PC-9 (cell line): ENCODE data around the gene DOP1A. TPM values are rescaled to one million over a fixed set of nuclear protein-coding genes. Genes with fewer than 3 reads are reported as not detected.
A peak's percentile ranks its signal among the peaks of the same experiment; 100 is the strongest.

Experiments
- BruUV-seq: library from RNA; stranded (reverse); fragments of 400-500 nt; replicated peaks from 2 replicates; lab custom pipeline; 2021; lab: Mats Ljungman, UMichigan
- CTCF ChIA-PET: fragments of 300-600 bp; sonication (Branson Sonifier 250); formaldehyde crosslinking; loops from one replicate; lab custom pipeline; 2022; ENCODE audit warnings: antibody characterized with exemption; lab: Charles Lee
- POLR2A ChIA-PET: fragments of 300-600 bp; sonication (Branson Sonifier 250); formaldehyde crosslinking; loops from one replicate; lab custom pipeline; 2022; ENCODE audit warnings: antibody characterized with exemption; ENCODE audit not compliant: unreplicated experiment; lab: Charles Lee
- DNase-seq, 2 experiments: peaks; one replicate each; pipeline versions ENCODE4 v3.0.0 to v3.0.0-alpha.2; 2015 to 2022; ENCODE audit warnings: mixed read lengths in 1 of 2
- H2AFZ ChIP-seq: fragments of 200-600 bp; sonication (generic); 2 replicates; pipeline ENCODE4 v1.8.1; 2017; ENCODE audit warnings: antibody characterized with exemption
- H3F3A ChIP-seq: fragments of 200-600 bp; sonication (generic); 2 replicates; pipeline ENCODE4 v1.8.1; 2017; ENCODE audit warnings: antibody characterized with exemption, mild to moderate bottlenecking, low read depth; ENCODE audit not compliant: insufficient read depth
- H3K27ac ChIP-seq: fragments of 200-600 bp; sonication (generic); 2 replicates; pipeline ENCODE4 v1.6.1; 2016; ENCODE audit warnings: mixed run types
- H3K27me3 ChIP-seq: fragments of 200-600 bp; sonication (generic); 2 replicates; pipeline ENCODE4 v1.6.1; 2016; ENCODE audit warnings: low read depth, mixed run types; ENCODE audit not compliant: insufficient read depth
- H3K36me3 ChIP-seq: fragments of 200-600 bp; sonication (generic); 2 replicates; pipeline ENCODE4 v1.6.1; 2016; ENCODE audit warnings: low read depth, mixed run types
- H3K4me1 ChIP-seq: fragments of 200-600 bp; sonication (generic); replicated peaks from 2 replicates; pipeline ENCODE4 v1.6.1; 2016; ENCODE audit warnings: mixed run types; ENCODE audit not compliant: insufficient read depth
- H3K4me2 ChIP-seq: fragments of 200-600 bp; sonication (generic); 2 replicates; pipeline ENCODE4 v1.6.1; 2017; ENCODE audit warnings: mixed run types
- H3K4me3 ChIP-seq: fragments of 200-600 bp; sonication (generic); 2 replicates; pipeline ENCODE4 v1.6.1; 2016; ENCODE audit warnings: mixed run types
- H3K79me2 ChIP-seq: fragments of 200-600 bp; sonication (generic); 2 replicates; pipeline ENCODE4 v1.6.1; 2017; ENCODE audit warnings: low read depth, mixed run types
- H3K9me2 ChIP-seq: fragments of 200-600 bp; sonication (generic); 2 replicates; pipeline ENCODE4 v1.8.1; 2017; ENCODE audit warnings: mild to moderate bottlenecking; ENCODE audit not compliant: insufficient read depth
- H3K9me3 ChIP-seq: fragments of 200-600 bp; sonication (generic); 2 replicates; pipeline ENCODE4 v1.8.1; 2016; ENCODE audit warnings: low read depth; ENCODE audit not compliant: insufficient read depth
- H4K20me1 ChIP-seq: fragments of 200-600 bp; sonication (generic); 2 replicates; pipeline ENCODE4 v1.8.1; 2017; ENCODE audit not compliant: insufficient read depth
- EZH2 ChIP-seq: fragments of 200-600 bp; sonication (generic); IDR thresholded peaks from 2 replicates; pipeline ENCODE4 v1.8.0; 2017; ENCODE audit warnings: antibody characterized with exemption, low read depth
- intact Hi-C: fragments of 100-400 bp; cut with micrococcal nuclease; formaldehyde crosslinking; loops from one replicate; pipeline ENCODE4 v1.10.0; 2022; ENCODE audit not compliant: unreplicated experiment
- total RNA-seq: library from RNA; stranded (reverse); gene quantifications from 2 replicates; pipeline ENCODE4 v1.2.3, GENCODE V29; 2021
- TF ChIP-seq, protein P1 (sequence below): fragments of 200-600 bp; sonication (generic); conservative IDR thresholded peaks from 2 replicates; pipeline ENCODE4 v1.6.1; 2017; ENCODE audit warnings: mixed run types, antibody characterized with exemption, mild to moderate bottlenecking, moderate library complexity

Gene DOP1A
- total RNA-seq, 1 experiment from 2014 or later, result 3.9 TPM

DNA sequence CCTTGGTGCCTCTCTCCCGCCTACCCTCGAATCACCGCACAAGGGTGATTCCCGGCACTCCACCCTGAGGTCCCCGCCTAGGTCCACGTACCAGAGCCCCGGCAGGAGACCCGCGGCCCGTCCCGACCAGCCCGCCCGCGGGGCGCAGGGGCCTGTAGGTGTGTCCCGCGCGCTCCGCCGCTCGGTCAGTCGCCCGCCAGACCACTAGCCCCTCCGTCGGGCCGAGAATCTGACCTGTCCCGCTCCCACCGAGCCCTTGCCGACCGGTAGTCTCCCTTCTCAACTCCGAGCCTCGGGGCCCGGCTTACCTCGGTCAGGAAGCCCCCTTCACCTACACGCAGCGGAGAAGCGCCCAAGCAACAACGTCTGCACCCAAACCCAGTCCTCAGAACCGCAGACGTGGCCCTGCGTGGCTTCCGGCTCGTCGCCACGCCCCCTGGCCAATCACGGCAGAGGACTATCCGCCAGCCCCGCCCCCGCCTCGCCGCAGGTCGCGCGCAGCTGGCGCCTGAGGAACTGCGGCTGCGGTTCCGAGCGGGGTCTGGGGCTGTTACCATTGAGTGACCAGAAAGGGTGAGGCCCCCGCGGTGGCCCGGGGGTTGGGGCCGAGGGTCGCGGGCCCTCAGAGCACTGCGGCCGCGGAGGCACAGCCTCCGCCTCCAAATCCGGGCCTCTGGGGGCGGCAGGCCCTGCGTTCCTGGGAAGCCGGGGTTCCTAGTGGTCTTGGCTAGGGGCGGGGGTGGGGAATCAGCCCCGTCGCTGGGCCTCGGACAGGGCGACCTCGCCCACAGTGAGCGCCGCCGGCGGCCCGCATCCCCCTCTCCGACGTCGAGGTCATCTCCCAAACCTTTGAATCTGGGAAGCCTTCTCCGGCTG lies 125.6 kb downstream of the DOP1A start, which contains the start of the genes PGM3 and RWDD2A:
Gene PGM3 (minus strand): TSS at position 395 of the 876 bp plus-strand sequence. CDS start 2,253 bp downstream, outside the sequence.
Gene RWDD2A (plus strand): TSS at position 487 of the 876 bp plus-strand sequence. CDS start 1,095 bp downstream, outside the sequence.
- Histone ChIP-seq H3K79me2 (peaks cover 9% of the 10 kb centered on the region), H3K4me1 (peaks cover 3% of the 10 kb centered on the region; the same call in 1 of the 2 replicates), H2AFZ (peak within 1 kb of the TSS; percentile 94), H3K27ac (no peak within 1 kb of the TSS), H3K9me2 (no peaks in the 10 kb centered on the region), H3F3A (no peaks in the 10 kb centered on the region), H4K20me1 (no peaks in the 10 kb centered on the region), H3K27me3 (no peaks in the 10 kb centered on the region), H3K36me3 (no peaks in the 10 kb centered on the region), H3K9me3 (no peaks in the 10 kb centered on the region), H3K4me2 (peak within 1 kb of the TSS; percentile 86), H3K4me3 (peak within 1 kb of the TSS; percentile 77)
- BruUV-seq, result TSS peak; percentile 33
- peak; percentile 58 to 85 for DNase-seq
- TF ChIP-seq, protein P1, sequence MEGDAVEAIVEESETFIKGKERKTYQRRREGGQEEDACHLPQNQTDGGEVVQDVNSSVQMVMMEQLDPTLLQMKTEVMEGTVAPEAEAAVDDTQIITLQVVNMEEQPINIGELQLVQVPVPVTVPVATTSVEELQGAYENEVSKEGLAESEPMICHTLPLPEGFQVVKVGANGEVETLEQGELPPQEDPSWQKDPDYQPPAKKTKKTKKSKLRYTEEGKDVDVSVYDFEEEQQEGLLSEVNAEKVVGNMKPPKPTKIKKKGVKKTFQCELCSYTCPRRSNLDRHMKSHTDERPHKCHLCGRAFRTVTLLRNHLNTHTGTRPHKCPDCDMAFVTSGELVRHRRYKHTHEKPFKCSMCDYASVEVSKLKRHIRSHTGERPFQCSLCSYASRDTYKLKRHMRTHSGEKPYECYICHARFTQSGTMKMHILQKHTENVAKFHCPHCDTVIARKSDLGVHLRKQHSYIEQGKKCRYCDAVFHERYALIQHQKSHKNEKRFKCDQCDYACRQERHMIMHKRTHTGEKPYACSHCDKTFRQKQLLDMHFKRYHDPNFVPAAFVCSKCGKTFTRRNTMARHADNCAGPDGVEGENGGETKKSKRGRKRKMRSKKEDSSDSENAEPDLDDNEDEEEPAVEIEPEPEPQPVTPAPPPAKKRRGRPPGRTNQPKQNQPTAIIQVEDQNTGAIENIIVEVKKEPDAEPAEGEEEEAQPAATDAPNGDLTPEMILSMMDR, result no peak
- TF ChIP-seq EZH2, result no peak
- CTCF ChIA-PET, result interaction anchor here (1.0 kb wide), 1 partner anchor 126 kb away, joined by 3 read pairs; the partner anchor contains the start of gene DOP1A
- POLR2A ChIA-PET, result no interaction called here
- intact Hi-C loops, result loop anchor here (5.0 to 10.0 kb wide), 2 partner anchors 126 to 948 kb away; partner anchors contain the start of genes DOP1A, IBTK and UBE3D

DNA sequence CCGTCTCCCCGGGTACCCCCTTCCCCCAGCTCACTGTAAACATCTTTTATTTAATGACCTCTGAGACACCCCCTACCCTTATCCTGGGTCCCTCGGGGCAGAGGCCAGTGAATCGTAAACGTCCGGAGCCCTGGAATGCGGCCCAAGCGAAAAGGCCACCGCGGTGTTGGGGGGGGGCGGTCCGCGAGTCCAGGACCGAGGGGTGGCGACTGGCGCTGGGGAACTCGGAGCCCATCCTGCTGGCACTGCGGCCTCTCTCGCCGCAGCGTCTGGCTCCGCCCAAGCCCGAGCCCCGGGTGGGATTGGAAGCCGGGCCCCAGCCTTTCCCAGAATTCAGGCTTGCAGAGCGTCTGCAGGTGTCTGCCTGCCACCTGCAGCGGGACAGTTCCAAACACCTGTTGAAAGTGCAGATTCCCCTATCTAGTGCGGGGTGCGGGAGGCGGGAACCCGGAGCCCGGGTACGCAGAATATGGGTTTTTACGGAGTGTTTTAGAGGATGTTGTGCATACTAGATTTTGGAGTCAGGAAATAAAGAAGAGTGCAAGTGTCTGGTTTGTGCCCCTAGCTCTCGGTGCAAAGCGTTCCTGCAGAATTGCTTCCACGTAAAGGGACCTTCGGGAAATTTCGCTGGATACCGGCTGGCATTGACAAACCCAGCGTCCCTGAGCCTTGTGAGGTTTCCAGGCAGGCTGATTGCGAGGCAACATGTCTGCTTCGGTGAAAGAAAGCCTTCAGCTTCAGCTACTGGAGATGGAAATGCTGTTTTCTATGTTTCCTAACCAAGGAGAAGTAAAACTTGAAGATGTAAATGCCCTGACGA lies 126.5 kb downstream of the DOP1A start:
- CTCF ChIA-PET, result interaction anchor here (0.6 to 1.0 kb wide), 2 partner anchors 51 to 126 kb away, joined by 3 read pairs; partner anchors contain the start of gene DOP1A

More for the DNA sequence above, 126.5 kb downstream of the DOP1A start:
- peak overlapping the region; percentile 94 for H2AFZ ChIP-seq
- H3K9me2 ChIP-seq, result no peaks in the 10 kb centered on the region
- H3K4me3 ChIP-seq, result peak overlapping the region; percentile 77
- intact Hi-C loops, result loop anchor here (5.0 to 10.0 kb wide), 2 partner anchors 127 to 949 kb away; partner anchors contain the start of genes DOP1A, IBTK and UBE3D
- H3K36me3 ChIP-seq, result no peaks in the 10 kb centered on the region
- H3K9me3 ChIP-seq, result no peaks in the 10 kb centered on the region
- peak overlapping the region; percentile 86 for H3K4me2 ChIP-seq
- TF ChIP-seq EZH2, result no peak
- TF ChIP-seq, protein P1, result no peak
- POLR2A ChIA-PET, result no interaction called here
- peak in 1 of 2 experiments; percentile 53 for DNase-seq
- H4K20me1 ChIP-seq, result no peaks in the 10 kb centered on the region
- no peak overlapping the region for H3K27ac ChIP-seq
- H3K79me2 ChIP-seq, result peaks cover 9% of the 10 kb centered on the region
- H3K27me3 ChIP-seq, result no peaks in the 10 kb centered on the region
- peaks cover 3% of the 10 kb centered on the region; the same call in 1 of the 2 replicates for H3K4me1 ChIP-seq
- H3F3A ChIP-seq, result no peaks in the 10 kb centered on the region
- TSS peak; percentile 45 for BruUV-seq
